ENCODE measurements around the gene FTCDNL1.

FTCDNL1 gene

DNA sequence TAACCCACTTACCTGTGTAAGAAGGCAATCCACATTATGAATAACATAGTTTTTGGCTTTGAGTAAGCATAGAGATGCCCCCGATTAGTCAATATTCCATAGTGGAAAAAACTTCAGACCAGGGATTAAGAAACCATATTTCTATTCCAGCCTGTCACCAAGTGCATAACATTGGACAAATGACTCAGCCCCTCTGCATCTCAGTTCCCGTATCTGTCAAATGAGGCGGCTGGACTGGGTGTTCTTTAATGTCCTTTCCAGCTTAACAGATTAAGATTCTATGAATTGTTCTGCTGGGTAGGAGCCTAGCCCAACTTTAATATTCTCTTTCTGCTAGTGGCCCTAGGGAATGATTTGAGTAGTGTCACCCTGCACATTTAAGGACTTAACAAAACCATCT is 11.8 kb upstream of the FTCDNL1 start:
- DNase-seq (ENCODE audit: low spot score): no peak
- in situ Hi-C loops (cut with MboI; ENCODE audit: low pct_unique_long_range_greater_than_20kb, low sequenced_read_pairs, unreplicated experiment): no loop called here
- no peak for TF ChIP-seq CTCF (IDR thresholded peaks at IDR 0.05; ENCODE audit: extremely low read depth, insufficient read depth, missing control alignments)

DNA sequence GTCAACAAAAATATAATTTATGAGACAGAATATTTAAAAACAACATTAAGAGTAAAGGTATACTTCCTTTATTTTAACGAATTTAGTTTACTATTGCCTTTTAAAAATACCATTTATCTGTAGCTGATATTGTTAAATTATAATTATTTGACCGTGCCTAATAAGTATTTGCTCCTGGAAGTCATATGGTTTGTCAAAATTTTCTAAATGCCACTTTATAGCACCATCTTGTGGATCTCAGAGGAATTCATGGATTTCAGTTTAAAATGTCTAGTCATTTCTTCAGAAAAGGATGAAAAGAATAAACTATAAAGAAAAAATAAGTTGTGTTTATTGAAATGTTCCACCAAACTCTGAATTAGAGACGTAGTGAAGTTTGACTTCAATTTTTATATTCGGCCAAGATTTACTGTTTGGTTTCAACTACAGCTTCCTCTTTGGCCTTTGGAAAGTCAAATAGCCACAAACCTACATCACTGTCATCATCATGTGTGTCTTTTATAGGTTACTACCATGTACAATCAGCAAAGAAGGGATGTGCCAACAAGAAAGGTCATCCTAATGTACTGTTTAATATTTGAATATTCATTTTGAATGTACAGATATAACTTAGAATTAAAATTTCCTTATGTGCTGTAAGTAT is 10.3 kb upstream of the FTCDNL1 start:
- peak; percentile 16 for DNase-seq (ENCODE audit: low spot score)
- peak; percentile 53 for TF ChIP-seq CTCF (IDR thresholded peaks at IDR 0.05; ENCODE audit: extremely low read depth, insufficient read depth, missing control alignments)
- in situ Hi-C loops (cut with MboI; ENCODE audit: low pct_unique_long_range_greater_than_20kb, low sequenced_read_pairs, unreplicated experiment): no loop called here

DNA sequence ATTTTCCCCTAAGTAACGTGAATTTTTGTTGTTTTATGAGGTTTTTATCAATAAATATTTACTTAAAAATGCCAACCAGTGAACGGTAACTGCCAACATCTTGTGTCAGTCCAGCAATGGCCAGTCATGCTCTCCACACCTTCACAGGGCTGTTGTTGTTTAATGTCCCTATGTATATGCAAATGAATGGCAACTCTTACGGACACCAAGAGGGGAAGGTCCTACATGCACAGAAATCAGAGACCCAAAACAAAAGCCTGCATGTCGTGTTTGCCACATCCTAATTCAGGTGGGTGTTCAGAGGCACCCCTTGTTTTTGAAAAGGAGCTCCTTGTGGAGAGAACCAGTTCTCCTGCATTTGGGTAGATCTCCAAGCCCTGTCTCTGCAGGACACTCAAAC is 4.8 kb upstream of the FTCDNL1 start:
- no peak for TF ChIP-seq CTCF (IDR thresholded peaks at IDR 0.05; ENCODE audit: extremely low read depth, insufficient read depth, missing control alignments)
- in situ Hi-C loops (cut with MboI; ENCODE audit: low pct_unique_long_range_greater_than_20kb, low sequenced_read_pairs, unreplicated experiment): no loop called here
- no peak for DNase-seq (ENCODE audit: low spot score)

DNA sequence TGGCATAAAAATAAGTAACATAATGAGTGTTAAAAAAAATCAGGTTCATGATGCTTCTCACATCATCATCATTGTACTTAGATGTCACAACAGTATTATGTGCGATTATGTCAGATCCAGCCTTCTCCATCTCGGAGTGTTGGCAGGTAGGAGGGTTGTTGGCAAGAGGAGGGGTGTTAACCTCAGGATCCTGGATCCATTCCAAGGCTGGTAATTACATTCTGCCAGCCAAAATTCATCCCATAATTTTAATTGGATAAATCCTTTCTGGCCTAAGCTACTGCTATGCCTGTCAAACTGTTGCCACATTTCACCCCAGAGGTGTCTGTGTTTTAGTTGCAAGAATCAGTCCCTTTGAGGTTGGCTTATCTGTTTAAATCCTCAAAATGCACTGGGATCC is 891 bp upstream of the FTCDNL1 start:
- in situ Hi-C loops (cut with MboI; ENCODE audit: low pct_unique_long_range_greater_than_20kb, low sequenced_read_pairs, unreplicated experiment): no loop called here
- no peak for DNase-seq (ENCODE audit: low spot score)
- TF ChIP-seq CTCF (IDR thresholded peaks at IDR 0.05; ENCODE audit: extremely low read depth, insufficient read depth, missing control alignments): no peak

DNA sequence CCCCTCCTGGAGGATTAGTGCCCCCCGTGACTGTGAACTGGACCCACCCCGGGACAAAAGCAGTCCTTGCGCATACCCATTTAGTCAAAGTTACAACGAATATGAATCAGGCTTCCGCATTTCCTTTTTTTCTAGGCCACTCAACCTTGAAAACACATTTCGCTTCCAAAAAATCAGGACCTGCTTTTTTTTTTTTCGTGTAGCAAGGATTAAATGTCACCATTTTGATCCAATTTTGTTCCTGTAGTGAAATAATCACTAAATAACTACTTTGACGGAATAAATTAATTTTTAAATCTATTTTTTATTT is 464 bp upstream of the FTCDNL1 start:
- in situ Hi-C loops (cut with MboI; ENCODE audit: low pct_unique_long_range_greater_than_20kb, low sequenced_read_pairs, unreplicated experiment): no loop called here
- TF ChIP-seq CTCF (IDR thresholded peaks at IDR 0.05; ENCODE audit: extremely low read depth, insufficient read depth, missing control alignments): no peak

DNA sequence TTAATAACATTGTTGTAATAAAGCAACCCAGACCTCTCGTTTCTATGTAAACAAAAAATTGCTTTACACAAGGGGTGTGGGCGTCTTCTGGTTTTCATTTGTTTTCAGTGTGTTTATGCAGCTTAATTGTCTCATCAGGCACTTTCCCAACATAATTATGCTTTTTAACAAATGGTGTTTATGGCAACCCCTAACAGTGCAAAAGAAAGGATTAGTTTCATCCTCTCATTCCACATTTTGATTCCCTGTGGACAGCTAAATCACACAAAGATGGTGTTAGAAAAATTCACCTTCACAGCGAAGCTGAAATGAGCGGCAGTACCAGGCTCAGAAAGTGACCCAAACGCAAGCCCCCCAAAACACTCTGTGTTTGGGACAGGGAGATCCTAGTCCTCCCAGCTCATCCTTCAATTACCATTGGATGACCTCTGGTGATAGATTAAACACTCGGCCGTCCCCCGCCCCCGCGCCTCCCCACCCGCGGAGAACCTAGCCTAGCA is 724 bp downstream of the FTCDNL1 start:
- no peak for TF ChIP-seq CTCF (IDR thresholded peaks at IDR 0.05; ENCODE audit: extremely low read depth, insufficient read depth, missing control alignments)
- no peak for DNase-seq (ENCODE audit: low spot score)
- in situ Hi-C loops (cut with MboI; ENCODE audit: low pct_unique_long_range_greater_than_20kb, low sequenced_read_pairs, unreplicated experiment): no loop called here

More for the DNA sequence above, 464 bp upstream of the FTCDNL1 start:
- DNase-seq (ENCODE audit: low spot score): no peak

Data from GM13977 (cell line).